IPS-15b (cell line): ENCODE results near the gene METTL25.
A peak's percentile ranks its signal among the peaks of the same experiment; 100 is the strongest.

Experiments used
- H3K27me3 ChIP-seq: one replicate; pipeline ENCODE4 v1.6.1; 2013; ENCODE audit warnings: low read length; ENCODE audit not compliant: control insufficient read depth, insufficient read depth
- H3K36me3 ChIP-seq: one replicate; pipeline ENCODE4 v1.6.1; 2013; ENCODE audit warnings: low read length; ENCODE audit not compliant: control insufficient read depth, insufficient read depth
- H3K4me1 ChIP-seq: one replicate; pipeline ENCODE4 v1.6.1; 2013; ENCODE audit warnings: mild to moderate bottlenecking, low read length; ENCODE audit not compliant: control insufficient read depth, insufficient read depth
- H3K4me3 ChIP-seq: one replicate; pipeline ENCODE4 v1.5.1; 2013; ENCODE audit warnings: low read depth, low read length
- H3K9ac ChIP-seq: one replicate; pipeline ENCODE4 v1.6.1; 2013; ENCODE audit warnings: low read depth, mild to moderate bottlenecking, low read length
- H3K9me3 ChIP-seq: one replicate; pipeline ENCODE4 v1.6.1; 2013; ENCODE audit warnings: mild to moderate bottlenecking, low read length; ENCODE audit not compliant: control insufficient read depth, insufficient read depth

The METTL25 gene

GRCh38 chr12:82358200-82359114 is at the start of gene METTL25, which contains the start of gene CCDC59:
TSS of gene METTL25 (plus strand) at chr12:82358529. CDS start at chr12:82358566, 37 bp downstream.
TSS of gene CCDC59 (minus strand) at chr12:82358387. CDS start at chr12:82358376, 11 bp downstream.
- Histone ChIP-seq H3K9me3 (no peaks in the 10 kb centered on the region), H3K4me3 (peak within 1 kb of the TSS; percentile 91), H3K36me3 (no peaks in the 10 kb centered on the region), H3K9ac (peak within 1 kb of the TSS; percentile 99), H3K27me3 (no peaks in the 10 kb centered on the region), H3K4me1 (no peaks in the 10 kb centered on the region)

- no peaks in the 10 kb centered on the region for H3K36me3 ChIP-seq
- H3K9me3 ChIP-seq = no peaks in the 10 kb centered on the region
- no peak overlapping the region for H3K9ac ChIP-seq
- no peaks in the 10 kb centered on the region for H3K27me3 ChIP-seq
- H3K4me3 ChIP-seq = peak overlapping the region; percentile 40
- H3K4me1 ChIP-seq = no peaks in the 10 kb centered on the region
Observed at GRCh38 chr12:82314406-82314892, 43.9 kb upstream of the METTL25 start.

GRCh38 chr12:82319276-82319675 is 39.1 kb upstream of the METTL25 start:
- no peak overlapping the region for H3K9ac ChIP-seq
- H3K27me3 ChIP-seq = no peaks in the 10 kb centered on the region
- H3K9me3 ChIP-seq = no peaks in the 10 kb centered on the region
- H3K4me1 ChIP-seq = no peaks in the 10 kb centered on the region
- H3K36me3 ChIP-seq = no peaks in the 10 kb centered on the region
- no peak overlapping the region for H3K4me3 ChIP-seq

GRCh38 chr12:82325540-82326336 is 32.6 kb upstream of the METTL25 start:
- Histone ChIP-seq H3K4me1 (peaks cover 5% of the 10 kb centered on the region), H3K9me3 (no peaks in the 10 kb centered on the region), H3K9ac (no peak overlapping the region), H3K27me3 (no peaks in the 10 kb centered on the region), H3K4me3 (no peak overlapping the region), H3K36me3 (no peaks in the 10 kb centered on the region)

- H3K4me1 ChIP-seq = peaks cover 5% of the 10 kb centered on the region
- H3K9me3 ChIP-seq = no peaks in the 10 kb centered on the region
- H3K9ac ChIP-seq = no peak overlapping the region
- no peaks in the 10 kb centered on the region for H3K27me3 ChIP-seq
- H3K4me3 ChIP-seq = no peak overlapping the region
- no peaks in the 10 kb centered on the region for H3K36me3 ChIP-seq
Observed at GRCh38 chr12:82326905-82327503, 31.3 kb upstream of the METTL25 start.

- Histone ChIP-seq H3K9ac (no peak overlapping the region), H3K36me3 (no peaks in the 10 kb centered on the region), H3K27me3 (no peaks in the 10 kb centered on the region), H3K4me3 (no peak overlapping the region), H3K9me3 (no peaks in the 10 kb centered on the region), H3K4me1 (peaks cover 5% of the 10 kb centered on the region)
Observed at GRCh38 chr12:82327861-82328260, 30.5 kb upstream of the METTL25 start.

GRCh38 chr12:82329508-82329907 is 28.8 kb upstream of the METTL25 start:
- Histone ChIP-seq H3K9me3 (no peaks in the 10 kb centered on the region), H3K9ac (no peak overlapping the region), H3K4me1 (peaks cover 5% of the 10 kb centered on the region)

GRCh38 chr12:82350161-82350560 is 8.2 kb upstream of the METTL25 start:
- no peaks in the 10 kb centered on the region for H3K9me3 ChIP-seq
- no peak overlapping the region for H3K9ac ChIP-seq
- no peaks in the 10 kb centered on the region for H3K4me1 ChIP-seq
- no peak overlapping the region for H3K4me3 ChIP-seq
- no peaks in the 10 kb centered on the region for H3K27me3 ChIP-seq
- H3K36me3 ChIP-seq = no peaks in the 10 kb centered on the region

More at GRCh38 chr12:82329508-82329907, 28.8 kb upstream of the METTL25 start:
- Histone ChIP-seq H3K4me3 (no peak overlapping the region), H3K27me3 (no peaks in the 10 kb centered on the region), H3K36me3 (no peaks in the 10 kb centered on the region)

GRCh38 chr12:82351390-82351789 is 6.9 kb upstream of the METTL25 start:
- H3K27me3 ChIP-seq = no peaks in the 10 kb centered on the region
- no peak overlapping the region for H3K9ac ChIP-seq
- H3K4me1 ChIP-seq = no peaks in the 10 kb centered on the region
- no peaks in the 10 kb centered on the region for H3K9me3 ChIP-seq
- no peaks in the 10 kb centered on the region for H3K36me3 ChIP-seq
- no peak overlapping the region for H3K4me3 ChIP-seq

GRCh38 chr12:82357340-82357739 is 989 bp upstream of the METTL25 start:
- Histone ChIP-seq H3K9ac (peak overlapping the region; percentile 96), H3K4me1 (no peaks in the 10 kb centered on the region), H3K9me3 (no peaks in the 10 kb centered on the region), H3K27me3 (no peaks in the 10 kb centered on the region), H3K4me3 (peak overlapping the region; percentile 91), H3K36me3 (no peaks in the 10 kb centered on the region)

GRCh38 chr12:82357845-82358199 is 507 bp upstream of the METTL25 start:
- Histone ChIP-seq H3K9ac (peak overlapping the region; percentile 96), H3K4me1 (no peaks in the 10 kb centered on the region), H3K36me3 (no peaks in the 10 kb centered on the region), H3K4me3 (peak overlapping the region; percentile 91), H3K27me3 (no peaks in the 10 kb centered on the region), H3K9me3 (no peaks in the 10 kb centered on the region)
